Subcutaneous adipose tissue (tissue), 4 donors: ENCODE data around the gene COLEC11. TPM values are rescaled to one million over a fixed set of nuclear protein-coding genes. Genes with fewer than 3 reads are reported as not detected.

Experiments used
- total RNA-seq, 4 donors: library from RNA; depleted of rRNA; stranded (reverse); fragments of >200 nt; gene quantifications; one replicate each; pipeline ENCODE4 v1.1.0, GENCODE V29; 2016
- TF ChIP-seq, protein P1 (sequence below): fragments of 450-650 bp; IDR thresholded peaks from one replicate; pipeline ENCODE4 v1.5.1; 2016; ENCODE audit warnings: low read depth, mild to moderate bottlenecking, control low read depth, antibody characterized with exemption, moderate library complexity

The COLEC11 gene
- total RNA-seq, 4 donors from 2014 or later = 1.1 to 9.8 (median 2.3) TPM

DNA sequence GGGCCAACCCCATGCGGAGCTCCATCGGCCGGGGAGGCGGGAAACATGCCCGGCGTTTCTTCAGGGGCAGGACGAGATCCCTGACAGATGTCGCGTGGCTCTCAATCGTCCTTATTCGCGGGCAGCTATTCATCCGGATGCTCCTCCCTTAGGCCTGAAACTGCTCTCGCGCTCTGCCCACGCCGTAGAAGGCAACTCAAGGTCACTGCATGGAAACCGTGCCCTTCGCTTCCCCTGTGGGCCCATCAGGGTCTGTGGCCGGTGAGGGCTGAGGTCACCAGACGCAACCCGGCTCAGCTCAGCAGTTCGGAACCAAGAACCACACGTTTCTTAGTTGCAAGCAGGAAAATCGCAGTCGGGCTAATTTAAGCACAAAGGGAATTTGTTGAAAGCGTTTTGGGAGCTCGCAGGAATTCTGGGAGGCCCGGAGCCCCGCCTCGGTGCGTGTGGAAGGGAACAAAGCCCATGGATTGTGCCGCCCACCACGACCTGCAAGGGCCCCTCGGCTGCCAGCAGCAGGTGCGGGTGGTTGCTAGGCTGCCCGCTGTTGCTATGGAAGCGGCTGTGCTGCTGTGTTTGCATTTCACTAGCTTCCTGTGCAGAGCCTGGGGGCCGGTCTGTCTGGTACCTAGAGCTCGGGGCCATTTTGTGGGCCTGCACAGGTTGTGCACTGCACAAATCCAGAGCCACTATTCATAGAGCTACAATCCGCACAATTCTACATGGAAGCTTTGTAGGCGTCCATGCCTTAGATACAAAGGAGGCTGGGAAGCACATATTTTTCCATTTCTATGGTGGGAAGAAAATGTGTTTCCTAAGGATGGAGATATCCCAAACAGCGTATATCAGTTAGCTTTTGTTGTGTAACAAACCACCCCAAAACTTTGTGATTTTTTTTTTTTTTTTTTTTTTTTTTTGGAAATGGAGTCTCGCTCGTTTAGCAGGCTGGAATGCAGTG, 57.1 kb downstream of the COLEC11 start:
- TF ChIP-seq, protein P1, sequence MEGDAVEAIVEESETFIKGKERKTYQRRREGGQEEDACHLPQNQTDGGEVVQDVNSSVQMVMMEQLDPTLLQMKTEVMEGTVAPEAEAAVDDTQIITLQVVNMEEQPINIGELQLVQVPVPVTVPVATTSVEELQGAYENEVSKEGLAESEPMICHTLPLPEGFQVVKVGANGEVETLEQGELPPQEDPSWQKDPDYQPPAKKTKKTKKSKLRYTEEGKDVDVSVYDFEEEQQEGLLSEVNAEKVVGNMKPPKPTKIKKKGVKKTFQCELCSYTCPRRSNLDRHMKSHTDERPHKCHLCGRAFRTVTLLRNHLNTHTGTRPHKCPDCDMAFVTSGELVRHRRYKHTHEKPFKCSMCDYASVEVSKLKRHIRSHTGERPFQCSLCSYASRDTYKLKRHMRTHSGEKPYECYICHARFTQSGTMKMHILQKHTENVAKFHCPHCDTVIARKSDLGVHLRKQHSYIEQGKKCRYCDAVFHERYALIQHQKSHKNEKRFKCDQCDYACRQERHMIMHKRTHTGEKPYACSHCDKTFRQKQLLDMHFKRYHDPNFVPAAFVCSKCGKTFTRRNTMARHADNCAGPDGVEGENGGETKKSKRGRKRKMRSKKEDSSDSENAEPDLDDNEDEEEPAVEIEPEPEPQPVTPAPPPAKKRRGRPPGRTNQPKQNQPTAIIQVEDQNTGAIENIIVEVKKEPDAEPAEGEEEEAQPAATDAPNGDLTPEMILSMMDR = no peak

DNA sequence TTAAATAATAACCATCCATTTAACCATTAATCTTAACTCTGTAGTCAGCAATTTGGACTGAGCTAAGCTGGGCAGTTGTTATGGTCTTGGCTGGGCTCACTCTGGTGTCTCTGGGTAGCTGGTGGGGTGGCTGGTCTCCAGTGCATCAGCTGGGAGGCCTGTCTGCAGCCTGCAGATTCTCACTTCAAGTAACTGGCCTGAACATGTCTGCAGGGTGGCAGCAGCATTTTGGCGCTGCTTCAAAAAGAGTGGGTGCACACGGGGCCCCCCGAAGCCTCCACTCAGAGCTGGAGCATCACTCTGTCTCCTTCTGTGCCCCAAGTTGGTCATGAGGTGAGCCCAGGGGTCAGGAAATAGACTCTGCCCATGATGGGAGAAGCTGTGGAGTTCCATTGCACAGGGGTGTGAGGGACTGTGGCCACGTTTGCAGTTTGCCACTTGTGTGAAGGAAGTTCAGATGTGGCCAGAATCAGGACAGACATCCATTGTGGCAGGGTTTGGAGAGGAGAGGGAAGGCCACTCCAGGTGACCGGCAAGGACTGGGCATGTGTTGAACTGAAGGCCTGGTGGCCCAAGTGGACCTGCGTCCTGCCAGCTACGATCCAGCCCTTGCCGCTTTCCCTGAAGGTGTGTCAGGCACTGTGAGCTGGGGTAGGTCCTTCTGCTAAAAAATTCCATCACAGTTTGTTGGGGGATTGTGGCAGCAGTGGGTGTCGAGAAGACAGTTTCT, 58.1 kb downstream of the COLEC11 start:
- TF ChIP-seq, protein P1 = no peak

DNA sequence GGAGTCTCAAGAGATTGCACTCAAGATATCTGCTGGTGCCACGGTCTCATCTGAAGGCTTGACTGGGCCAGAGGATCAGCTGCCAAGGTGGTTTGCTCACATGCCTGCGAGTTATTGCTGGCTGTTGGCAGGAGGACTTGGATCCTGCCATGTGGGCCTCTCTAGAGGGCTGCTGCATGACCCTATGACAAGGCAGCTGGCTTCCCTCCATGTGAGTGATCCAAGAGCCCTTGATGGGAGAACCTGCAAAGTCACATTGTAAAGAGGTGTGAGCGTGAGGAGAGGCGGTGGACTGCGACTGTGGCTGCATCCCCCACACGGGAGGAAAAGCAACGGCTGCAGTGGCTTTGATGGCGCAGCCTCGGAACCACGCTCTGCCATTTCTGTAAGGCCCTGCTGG, 59.1 kb downstream of the COLEC11 start:
- TF ChIP-seq, protein P1 = no peak

DNA sequence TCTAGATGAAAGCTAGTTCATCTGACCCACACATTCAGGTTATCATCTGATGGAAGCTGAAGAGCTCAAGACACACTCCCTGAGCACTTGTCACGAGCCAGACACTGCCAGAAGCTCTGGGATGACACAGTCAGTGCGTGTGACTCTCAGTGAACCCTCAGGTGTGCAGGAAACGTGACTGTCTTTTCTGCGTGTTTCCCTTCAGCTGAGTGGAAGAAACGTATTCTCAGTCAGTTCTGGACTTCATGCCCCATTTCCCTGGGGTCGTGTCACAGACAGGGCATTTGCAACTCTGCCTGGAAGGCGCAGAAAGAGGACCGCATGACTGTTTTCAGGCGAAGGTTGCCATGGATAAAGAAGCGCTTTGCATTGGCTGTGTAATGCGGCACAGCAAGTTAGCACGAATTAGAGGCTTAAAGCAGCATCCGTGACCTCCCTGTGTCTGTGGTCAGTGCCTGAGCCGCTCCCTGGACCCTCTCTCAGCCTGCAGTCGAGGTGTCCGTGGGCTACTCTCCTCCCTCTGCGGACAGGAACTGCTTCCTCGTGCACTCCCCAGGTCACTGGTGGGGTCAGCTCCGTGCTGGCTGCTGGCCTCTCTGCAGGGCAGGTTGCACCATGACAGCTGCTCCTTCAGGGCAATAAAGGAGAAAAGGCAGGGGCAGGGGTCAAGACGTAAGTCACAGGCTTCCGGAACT, 59.8 kb downstream of the COLEC11 start:
- TF ChIP-seq, protein P1 = no peak

DNA sequence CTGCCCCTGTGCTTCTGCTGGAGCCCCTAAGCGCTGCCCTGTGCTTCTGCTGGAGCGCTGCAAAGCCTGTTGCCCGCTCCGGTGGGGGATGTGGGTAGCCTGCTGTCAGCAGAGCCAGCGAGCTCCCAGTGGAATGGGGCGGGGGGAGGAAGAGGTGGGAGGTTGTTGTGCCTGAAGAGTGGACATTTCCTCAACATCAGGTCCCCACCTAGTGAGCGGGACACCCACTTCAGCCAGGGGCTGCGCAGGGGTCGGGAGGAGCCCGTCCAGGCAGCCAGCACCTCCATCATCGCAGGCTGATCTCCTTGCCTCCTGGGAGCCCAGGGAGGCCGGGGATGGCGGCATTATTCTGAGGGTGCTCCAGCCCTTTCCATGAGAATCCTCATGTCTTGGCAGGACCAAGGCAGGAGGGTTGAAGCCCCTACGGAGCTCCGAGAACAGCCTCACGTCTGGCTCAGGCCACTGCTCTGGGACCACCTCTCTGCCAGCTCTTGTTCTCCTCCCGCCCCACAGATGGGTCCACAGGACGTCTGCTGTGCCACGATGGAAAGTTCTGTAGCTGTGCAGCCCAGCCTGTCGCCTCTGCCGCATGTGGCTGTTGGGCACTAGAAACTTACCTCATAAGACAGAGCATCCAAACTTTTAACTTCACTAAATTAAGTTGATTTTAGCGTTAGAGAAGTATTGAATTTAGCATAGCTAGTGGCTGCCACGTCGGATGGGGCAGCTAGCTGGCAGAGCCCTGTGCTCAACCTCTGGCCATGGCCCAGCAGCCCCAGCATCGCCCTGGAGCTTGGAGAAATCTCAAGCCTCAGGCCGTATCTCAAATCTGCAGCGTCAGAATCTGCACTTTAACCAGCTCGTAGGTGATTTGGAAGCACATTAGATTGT, 61.2 kb downstream of the COLEC11 start:
- TF ChIP-seq, protein P1 = no peak

DNA sequence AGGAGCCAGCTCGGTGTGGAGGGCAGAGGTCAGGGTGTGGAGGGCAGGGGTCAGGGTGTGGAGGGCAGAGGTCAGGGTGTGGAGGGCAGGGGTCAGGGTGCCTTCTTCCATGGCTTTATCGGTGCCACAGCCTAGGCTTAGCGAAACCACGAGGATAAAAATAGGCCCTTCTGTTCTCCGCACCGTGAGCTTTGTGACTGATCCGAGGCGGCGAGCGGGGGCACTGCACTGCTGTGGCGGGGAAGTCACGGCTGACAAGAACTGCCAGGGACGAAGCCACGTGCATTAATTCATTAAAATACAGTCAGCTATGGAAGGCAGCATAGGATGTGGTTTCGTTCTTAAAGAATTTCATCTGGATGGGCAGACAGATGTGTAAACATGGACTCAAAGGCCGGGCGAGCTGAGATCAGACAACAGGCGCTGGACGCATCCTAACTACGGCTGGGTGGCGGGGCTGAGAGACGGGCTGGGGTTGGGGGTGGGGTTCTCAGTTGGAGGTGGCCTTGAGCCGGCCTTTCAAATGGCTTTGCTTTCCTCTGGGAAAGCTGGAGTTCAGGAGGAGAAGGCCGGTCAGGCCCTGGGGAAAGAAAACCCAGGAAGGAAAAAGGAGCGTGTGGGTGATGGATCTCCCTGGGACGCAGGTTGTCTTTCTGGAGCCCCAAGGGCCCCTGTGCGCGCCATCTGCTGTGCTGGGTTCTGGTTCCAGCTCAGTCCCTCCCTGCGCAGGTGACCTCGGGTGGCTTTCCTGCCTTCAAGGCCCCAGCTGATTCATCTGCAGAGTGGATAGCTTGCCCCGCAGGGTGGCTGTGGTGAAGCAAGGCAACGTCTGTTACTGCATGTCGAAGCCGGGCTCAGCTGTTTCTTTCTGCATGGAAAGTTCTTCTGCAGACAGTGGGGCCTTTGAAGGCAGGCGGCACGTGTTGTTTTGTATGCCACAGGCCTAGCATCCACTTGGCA, 62.1 kb downstream of the COLEC11 start:
- TF ChIP-seq, protein P1 = no peak
